Right kidney (tissue), 9 donors: Measurements from ENCODE around the gene MORC3.
"Not testable (repeated sequence)": the region's sequence is repeated elsewhere in the genome, so short reads cannot be mapped to it uniquely, and the experiment has no call there.

Experiments used
- DNase-seq: peaks from one replicate; pipeline ENCODE4 v3.0.0-alpha.2; 2016
- long read RNA-seq, 8 donors: transcript quantifications; one replicate each; lab custom pipeline, GENCODE V29; 2026

Gene MORC3, protein sequence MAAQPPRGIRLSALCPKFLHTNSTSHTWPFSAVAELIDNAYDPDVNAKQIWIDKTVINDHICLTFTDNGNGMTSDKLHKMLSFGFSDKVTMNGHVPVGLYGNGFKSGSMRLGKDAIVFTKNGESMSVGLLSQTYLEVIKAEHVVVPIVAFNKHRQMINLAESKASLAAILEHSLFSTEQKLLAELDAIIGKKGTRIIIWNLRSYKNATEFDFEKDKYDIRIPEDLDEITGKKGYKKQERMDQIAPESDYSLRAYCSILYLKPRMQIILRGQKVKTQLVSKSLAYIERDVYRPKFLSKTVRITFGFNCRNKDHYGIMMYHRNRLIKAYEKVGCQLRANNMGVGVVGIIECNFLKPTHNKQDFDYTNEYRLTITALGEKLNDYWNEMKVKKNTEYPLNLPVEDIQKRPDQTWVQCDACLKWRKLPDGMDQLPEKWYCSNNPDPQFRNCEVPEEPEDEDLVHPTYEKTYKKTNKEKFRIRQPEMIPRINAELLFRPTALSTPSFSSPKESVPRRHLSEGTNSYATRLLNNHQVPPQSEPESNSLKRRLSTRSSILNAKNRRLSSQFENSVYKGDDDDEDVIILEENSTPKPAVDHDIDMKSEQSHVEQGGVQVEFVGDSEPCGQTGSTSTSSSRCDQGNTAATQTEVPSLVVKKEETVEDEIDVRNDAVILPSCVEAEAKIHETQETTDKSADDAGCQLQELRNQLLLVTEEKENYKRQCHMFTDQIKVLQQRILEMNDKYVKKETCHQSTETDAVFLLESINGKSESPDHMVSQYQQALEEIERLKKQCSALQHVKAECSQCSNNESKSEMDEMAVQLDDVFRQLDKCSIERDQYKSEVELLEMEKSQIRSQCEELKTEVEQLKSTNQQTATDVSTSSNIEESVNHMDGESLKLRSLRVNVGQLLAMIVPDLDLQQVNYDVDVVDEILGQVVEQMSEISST
- long read RNA-seq, donor 1, full-length matches to known transcripts = 3 of 8 reads
- long read RNA-seq, donor 1, partial matches to known transcripts = 5 of 8 reads
- long read RNA-seq, donor 1, other reads (novel, unspliced or antisense) = 0 of 8 reads
- long read RNA-seq, donor 2, full-length matches to known transcripts = 2 of 2 reads
- long read RNA-seq, donor 2, partial matches to known transcripts = 0 of 2 reads
- long read RNA-seq, donor 2, other reads (novel, unspliced or antisense) = 0 of 2 reads
- long read RNA-seq, donor 3, full-length matches to known transcripts = 3 of 3 reads
- long read RNA-seq, donor 3, partial matches to known transcripts = 0 of 3 reads
- long read RNA-seq, donor 3, other reads (novel, unspliced or antisense) = 0 of 3 reads
- long read RNA-seq, donor 4, partial matches to known transcripts = 7 of 7 reads
- long read RNA-seq, donor 4, other reads (novel, unspliced or antisense) = 0 of 7 reads
- long read RNA-seq, donor 5, full-length matches to known transcripts = 2 of 2 reads
- long read RNA-seq, donor 5, partial matches to known transcripts = 0 of 2 reads
- long read RNA-seq, donor 5, other reads (novel, unspliced or antisense) = 0 of 2 reads
- long read RNA-seq, donor 6 = 0 reads
- long read RNA-seq, donor 7, full-length matches to known transcripts = 1 of 1 reads
- long read RNA-seq, donor 7, partial matches to known transcripts = 0 of 1 reads
- long read RNA-seq, donor 7, other reads (novel, unspliced or antisense) = 0 of 1 reads
- long read RNA-seq, donor 8, full-length matches to known transcripts = 2 of 2 reads
- long read RNA-seq, donor 8, partial matches to known transcripts = 0 of 2 reads
- long read RNA-seq, donor 8, other reads (novel, unspliced or antisense) = 0 of 2 reads

DNA sequence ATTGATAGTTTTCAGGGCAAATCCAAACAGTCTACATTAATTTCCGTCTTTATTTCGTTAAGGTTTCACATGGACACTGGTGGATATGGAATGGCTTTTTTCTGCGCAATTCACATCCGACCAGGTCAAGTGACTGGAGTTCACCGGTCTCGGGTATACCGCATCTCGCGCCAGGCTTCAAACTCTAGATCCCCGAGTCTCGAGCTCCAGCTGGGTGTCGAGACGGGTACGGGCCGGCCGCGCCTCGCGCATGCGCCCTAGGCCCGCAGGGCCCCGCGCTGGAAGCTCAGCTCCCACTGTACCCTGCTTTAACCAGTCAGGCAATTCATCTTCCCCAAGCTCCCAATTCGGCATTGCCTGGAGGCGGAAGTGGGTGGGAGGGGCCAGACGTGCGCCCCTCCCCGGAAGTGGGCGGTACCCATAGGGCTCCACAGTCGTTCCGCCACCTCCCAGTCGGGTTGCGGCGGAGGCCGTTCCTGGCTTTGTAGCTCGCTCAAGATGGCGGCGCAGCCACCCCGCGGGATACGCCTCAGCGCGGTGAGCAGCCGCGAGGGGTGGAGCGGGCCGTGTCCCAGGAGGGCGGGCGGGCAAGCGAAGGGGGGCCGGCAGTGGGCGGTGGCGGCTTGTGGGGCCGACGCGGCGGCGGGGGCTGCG is at the start of gene MORC3:
Gene MORC3 (plus strand): TSS at position 431 of the 654 bp plus-strand sequence. CDS start 68 bp downstream, at position 499.
- peak; percentile 94 for DNase-seq

DNA sequence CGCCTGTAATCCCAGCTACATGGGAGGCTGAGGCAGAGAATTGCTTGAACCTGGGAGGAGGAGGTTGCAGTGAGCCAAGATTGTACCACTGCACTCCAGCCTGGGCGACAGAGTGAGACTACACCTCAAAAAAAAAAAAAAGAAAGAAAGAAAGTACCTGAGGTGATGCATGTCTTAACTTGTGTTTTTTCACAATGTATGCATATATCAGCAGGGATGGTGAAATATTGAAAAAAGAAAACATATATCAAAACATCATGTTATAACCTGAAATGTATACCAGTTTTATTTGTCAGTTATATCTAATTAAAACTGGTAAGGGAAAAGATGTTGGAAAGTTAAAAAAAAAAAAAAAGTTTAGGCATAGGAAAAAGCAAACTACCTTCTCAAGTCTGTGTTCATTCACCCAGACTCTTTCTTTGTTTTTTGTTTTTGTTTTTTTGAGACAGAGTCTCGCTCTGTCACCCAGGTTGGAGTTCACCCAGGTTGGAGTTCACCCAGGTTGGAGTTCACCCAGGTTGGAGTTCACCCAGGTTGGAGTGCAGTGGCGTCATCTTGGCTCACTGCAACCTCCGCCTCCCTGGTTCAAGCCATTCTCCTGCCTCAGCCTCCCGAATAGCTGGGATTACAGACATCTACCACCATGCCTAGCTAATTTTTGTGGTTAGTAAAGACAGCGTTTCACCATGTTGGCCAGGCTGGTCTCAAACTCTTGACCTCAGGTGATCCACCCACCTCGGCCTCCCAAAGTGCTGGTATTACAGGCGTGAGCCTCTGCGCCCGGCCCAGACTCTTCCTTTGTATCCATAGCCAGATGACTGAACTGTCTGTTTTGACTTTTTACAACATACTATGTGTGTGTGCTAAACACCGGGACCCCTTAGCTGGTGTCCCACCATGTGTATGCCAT is 49.0 kb upstream of the MORC3 start:
- DNase-seq = not testable (repeated sequence)

DNA sequence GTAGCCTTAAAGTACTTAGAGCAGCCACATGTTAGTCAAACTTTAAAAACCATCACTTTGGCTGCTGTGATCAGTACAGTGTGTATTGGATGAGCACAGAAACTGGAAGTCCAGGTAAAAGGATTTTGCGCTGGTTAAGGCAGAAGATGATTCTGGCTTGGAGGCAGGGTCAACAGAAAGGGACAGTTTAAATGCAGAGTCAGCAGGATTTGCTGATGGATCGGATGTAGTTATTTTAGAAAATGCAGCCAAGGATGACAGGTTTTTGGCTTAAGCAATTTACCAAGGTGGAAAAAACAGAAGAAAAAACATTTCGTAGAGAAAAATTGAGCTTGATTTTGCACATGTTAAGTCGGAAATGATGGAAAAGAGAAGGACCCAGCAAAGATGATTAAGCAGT is 45.9 kb upstream of the MORC3 start:
- no peak for DNase-seq

DNA sequence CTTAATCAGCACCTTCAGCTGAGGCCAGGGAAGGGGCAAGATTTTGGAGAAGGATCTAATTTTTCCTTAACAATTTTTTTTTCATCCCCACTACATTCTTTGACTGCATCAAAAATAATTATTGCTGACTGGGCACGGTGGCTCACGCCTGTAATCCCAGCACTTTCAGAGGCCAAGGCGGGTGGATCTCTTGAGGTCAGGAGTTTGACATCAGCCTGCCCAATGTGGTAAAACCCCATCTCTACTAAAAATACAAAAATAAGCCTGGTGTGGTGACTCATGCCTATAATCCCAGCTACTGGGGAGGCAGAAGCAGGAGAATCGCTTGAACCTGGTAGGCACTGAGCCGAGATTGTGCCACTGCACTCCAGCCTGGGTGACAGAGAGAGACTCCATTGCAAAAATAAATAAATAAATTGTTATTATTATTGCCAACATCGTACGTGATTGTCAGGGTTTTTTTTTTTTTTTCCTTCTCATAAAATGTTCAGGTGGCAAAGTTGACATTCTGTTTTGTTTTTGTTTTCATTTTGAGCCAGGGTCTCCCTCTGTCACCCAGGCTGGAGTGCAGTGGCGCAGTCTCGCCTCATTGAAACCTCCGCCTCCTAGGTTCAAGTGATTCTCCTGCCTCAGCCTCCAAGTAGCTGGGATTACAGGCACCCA is 37.3 kb upstream of the MORC3 start:
- DNase-seq = no peak

DNA sequence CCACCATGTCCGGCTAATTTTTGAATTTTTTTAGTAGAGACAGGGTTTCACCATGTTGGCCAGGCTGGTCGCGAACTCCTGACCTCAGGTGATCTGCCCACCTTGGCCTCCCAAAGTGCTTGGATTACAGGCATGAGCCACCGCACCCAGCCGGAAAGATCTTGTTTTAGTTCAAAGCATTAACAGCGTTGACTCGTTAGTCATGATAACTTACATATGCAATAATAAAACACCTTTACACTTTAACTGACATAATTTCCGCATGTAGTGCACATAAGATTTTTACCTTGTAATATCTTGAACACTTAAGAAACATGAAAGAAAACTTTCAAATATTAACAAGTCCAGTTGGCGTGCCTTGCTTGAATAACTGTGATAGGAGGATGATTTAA is 36.8 kb upstream of the MORC3 start:
- DNase-seq = not testable (repeated sequence)

DNA sequence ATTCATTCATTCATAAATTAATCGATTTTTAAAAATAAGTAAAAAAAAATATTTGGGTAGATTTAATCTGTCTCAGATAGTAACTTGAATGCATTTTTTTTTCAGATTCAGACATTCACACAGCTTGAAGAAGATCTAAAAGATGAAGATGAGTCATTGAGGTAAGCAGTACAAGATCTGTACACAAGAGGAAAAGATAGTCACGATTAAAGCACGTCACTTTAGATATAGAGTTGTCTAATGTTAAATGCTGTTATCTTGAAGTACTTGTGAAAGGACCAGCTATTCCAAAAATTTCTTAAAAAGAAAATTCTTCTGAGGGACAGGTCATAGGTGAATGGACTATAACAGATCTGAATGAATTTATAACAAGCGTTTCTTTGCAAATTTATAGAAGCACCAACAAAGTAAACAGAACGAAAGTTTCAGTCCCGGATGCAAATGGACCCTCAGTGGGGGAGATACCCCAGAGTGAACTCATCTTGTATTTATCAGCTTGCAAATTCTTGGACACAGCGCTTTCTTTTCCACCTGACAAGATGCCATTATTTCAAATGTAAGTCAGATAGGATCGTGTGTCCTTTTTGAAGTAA is 31.2 kb upstream of the MORC3 start:
- no peak for DNase-seq

DNA sequence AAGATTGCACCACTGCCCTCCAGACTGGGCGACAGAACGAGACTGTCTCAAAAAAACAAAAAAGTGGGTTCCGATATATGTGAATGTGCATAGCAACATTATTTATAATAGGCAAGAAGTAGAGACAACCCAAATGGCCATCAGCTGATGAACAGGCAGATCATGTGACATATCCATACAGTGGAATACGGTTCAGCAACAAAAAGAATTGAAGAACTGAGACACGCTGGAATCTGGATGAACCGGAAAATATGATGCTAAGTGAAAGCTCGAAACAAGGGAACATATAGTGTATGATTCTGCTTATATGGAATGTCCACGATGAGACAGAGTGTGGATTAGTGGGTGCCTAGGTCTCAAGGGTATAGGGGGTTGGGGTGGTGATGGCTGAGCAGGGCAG is 28.5 kb upstream of the MORC3 start:
- DNase-seq = no peak

DNA sequence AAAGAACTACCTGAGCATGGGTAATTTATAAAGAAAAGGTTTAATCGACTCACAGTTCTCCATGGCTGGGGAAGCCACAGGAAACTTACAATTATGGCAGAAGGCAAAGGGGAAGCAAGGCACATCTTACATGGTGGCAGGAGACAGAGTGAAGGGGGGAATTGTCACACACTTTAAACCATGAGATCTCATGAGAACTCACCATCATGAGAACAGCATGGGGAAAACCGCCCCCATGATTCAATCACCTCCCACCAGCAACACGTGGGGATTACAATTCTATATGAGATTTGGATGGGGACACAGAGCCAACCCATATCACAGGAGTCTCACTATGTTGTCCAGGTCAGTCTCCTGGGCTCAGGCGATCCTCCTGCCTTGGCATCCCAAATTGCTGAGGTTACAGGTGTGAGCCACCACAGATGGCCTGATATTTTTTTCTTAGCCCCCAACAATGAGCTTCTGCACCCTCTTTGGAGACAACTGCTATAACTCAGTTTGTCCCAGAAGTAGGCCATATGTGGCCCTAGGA is 22.5 kb upstream of the MORC3 start:
- no peak for DNase-seq

DNA sequence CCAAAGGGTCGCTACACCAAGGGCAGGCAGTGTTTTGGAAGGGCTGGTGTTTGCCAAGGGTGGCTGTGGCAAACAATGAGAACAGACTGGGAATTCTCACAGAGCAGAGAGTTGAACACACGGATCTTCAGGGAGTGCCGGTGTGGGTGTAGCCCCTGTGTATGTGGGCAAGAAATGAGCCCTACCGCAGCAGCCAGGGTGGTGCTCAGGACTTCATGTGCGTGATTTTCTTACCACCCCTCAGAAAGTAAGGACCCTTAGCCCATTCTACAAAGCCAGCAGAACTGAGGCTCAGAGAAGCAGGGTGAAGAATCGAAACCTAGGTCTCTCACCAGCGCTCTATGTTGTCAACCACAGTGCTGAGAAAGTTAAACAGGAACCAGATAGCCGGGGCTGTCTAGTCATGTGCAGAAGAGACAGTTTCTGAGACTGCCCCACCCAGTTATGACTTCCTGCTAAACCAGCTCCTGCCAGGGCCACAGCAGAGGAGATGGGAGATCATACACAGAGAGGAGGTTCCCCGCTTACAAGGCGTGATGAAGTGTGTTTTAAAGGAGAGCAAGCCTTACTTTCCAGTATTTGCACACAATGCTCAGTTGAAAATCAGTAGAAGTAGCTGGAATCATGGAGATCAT is 21.9 kb upstream of the MORC3 start:
- no peak for DNase-seq

DNA sequence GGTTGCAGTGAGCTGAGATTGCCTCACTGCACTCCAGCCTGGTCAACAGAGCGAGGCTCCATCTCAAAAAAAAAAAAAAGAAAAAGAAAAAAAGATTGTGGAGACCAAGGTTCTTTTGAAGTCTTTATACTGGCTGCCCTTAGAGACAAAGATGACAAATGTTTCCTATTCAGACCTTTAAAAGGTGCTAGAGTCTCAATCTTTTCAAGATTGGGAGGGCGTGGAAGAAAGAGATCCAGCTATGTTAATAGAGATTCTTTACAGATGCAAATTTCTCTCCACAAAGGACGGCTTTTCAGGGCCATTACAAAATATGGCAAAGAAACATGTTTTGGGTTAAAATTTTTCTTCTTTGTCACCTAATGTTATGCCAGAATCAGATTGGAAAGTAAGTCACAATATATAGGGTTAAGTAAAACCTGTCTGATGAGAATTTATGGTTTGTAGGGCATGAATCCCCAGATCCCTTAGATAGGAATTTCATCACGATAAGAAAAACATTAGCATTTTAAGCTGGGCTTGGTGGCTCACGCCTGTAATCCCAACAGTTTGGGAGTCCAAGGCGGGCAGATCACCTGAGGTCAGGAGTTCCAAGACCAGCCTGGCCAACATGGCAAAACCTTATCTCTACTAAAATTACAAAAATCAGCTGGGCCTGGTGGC is 13.0 kb upstream of the MORC3 start:
- DNase-seq = no peak

DNA sequence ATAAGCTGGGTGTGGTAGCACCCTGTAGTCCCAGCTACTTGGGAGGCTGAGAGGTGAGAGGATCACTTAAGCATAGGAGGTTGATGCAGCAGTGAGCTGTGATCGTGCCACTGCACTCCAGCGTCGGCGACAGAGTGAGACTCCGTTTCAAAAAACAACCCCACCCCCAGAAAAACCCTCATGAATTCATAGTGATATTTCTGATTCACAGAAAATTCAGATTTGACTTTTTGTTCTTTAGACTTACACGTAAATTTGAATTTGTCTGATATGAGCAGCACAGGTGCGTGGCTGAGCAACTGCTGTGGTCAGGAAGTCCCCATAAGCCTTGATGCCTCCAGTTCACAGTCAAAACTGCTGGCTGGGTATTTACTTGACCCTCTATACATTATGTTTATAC is 10.0 kb upstream of the MORC3 start:
- no peak for DNase-seq

DNA sequence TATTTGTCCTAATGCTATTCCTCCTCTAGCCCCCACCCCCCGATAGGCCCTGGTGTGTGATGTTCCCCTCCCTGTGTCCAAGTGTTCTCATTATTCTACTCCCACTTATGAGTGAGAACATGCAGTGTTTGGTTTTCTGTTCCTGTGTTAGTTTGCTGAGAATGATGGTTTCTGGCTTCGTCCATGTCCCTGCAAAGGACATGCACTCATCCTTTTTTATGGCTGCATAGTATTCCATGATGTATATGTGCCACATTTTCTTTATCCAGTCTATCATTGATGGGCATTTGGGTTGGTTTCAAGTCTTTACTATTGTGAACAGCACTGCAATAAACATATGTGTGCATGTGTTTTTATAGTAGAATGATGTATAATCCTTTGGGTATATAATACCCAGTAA is 6.6 kb upstream of the MORC3 start:
- DNase-seq = not testable (repeated sequence)

DNA sequence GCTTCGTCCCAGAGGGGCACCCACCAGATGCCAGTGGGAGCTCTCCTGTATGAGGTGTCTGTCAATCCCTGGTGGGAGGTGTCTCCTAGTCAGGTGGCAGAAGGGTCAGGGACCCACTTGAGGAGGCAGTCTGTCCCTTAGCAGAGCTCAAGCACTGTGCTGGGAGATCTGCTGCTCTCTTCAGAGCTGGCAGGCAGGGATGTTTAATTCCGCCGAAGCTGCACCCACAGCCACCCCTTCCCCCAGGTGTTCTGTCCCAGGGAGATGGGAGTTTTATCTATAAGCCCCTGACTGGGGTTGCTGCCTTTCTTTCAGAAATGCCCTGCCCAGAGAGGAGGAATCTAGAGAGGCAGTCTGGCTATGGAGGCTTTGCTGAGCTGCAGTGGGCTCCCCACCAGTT is 4.0 kb upstream of the MORC3 start:
- not testable (repeated sequence) for DNase-seq

DNA sequence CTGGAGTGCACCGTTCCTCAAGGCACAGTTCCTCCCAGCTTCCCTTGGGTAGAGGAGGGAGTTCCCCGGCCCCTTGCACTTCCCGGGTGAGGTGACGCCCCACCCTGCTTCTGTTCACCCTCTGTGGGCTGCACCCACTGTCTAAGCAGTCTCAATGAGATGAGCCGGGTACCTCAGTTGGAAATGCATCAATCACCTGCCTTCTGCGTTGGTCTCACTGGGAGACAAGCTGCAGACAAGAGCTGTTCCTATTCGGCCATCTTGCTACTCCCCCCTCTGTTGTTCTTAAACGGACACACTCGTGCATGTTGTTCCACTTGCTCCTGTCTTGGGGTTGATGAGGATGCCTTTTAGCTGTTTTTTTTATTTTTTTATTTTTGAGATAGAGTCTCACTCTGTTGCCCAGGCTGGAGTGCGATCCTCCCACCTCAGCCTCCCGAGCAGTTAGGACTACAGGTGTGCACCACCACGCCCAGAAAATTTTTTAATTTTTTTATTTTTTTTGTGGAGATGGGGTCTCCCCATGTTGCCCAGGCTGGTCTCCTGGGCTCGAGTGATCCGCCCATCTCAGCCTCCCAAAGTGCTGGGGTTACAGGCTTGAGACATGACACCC is 3.0 kb upstream of the MORC3 start:
- DNase-seq = no peak

DNA sequence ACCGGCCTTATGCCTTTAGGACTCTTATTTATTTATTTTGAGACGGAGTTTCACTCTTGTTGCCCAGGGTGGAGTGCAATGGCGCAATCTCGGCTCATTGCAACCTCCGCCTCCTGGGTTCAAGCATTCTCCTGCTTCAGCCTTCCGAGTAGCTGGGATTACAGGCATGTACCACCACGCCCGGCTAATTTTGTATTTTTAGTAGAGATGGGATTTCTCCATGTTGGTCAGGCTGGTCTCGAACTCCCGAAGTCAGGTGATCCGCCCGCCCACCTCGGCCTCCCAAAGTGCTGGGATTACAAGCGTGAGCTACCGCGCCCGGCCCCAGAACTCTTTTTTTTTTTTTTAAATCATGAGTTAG is 611 bp upstream of the MORC3 start:
- DNase-seq = not testable (repeated sequence)

DNA sequence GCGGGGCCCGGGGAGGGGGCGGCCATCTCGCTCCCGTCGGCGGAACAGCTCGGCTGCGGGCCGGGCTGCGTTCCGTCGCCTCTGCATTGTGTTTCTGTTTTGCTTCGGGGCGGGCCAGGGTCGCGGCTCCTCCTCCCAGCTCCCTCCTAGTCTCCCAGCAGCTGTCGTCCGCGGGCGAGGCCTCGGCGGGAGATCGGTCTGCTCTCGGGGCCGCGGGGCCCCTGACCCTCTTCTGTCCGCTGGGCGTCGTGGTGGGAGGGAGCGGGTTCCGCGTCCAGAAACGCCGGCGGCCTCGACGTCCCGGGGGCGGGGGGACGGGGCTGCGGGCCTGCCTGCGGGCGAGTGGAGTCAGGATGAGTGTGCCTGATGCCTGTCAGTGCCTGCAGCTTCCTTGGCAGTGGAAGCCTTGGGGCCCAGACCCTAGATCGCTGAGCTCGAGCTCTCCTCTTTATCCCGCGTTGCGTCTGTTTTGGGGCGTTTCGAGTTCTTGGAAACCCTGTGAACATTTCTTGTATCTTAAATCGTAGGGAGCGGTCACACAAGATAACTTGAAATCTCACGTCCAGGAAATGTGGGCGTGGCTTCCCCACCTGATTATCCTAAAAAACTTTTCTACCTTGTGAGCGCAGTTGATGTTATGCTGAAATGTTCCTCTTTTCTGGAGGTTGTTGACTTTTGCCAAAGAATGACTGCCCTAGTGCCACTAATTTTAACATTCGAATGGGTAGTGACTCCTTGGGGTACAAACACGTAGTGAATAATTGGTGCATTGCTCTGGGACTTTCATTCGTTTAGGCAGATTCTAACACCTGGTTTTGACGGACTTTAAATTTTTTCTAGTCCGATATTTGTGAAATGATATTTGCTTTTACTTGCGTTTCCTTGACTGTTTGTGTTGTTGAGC is 676 bp downstream of the MORC3 start:
- peak; percentile 89 for DNase-seq
